Tibial artery (tissue), 4 donors: ENCODE results near the gene CIB2.

Source experiments
- DNase-seq, 2 donors: peaks; one replicate each; pipeline ENCODE4 v3.0.0-alpha.2; 2019
- H3K27ac ChIP-seq, 2 donors: fragments of 200-600 bp; sonication (generic) in 1 of 2; 1 replicate in 1 of 2; 2 replicates in 1 of 2; pipeline ENCODE4 v1.5.1; 2018 to 2019; ENCODE audit warnings: mild to moderate bottlenecking in 1 of 2
- H3K27me3 ChIP-seq, 2 donors: fragments of 200-600 bp; sonication (generic) in 1 of 2; one replicate each; pipeline versions ENCODE4 v1.5.1 to v1.6.0; 2016 to 2019
- H3K36me3 ChIP-seq, 3 donors: fragments of 200-600 bp; sonication (generic) in 2 of 3; one replicate each; pipeline ENCODE4 v1.5.1; 2016 to 2019; ENCODE audit warnings: mild to moderate bottlenecking in 2 of 3
- H3K4me1 ChIP-seq, 4 donors: fragments of 200-600 bp; sonication (generic) in 2 of 4; 1 replicate in 3 of 4; 2 replicates in 1 of 4; pipeline ENCODE4 v1.5.1; 2016 to 2019
- H3K4me3 ChIP-seq, 2 donors: fragments of 200-600 bp; sonication (generic) in 1 of 2; 1 replicate in 1 of 2; 2 replicates in 1 of 2; pipeline ENCODE4 v1.5.1; 2018 to 2019; ENCODE audit warnings: mild to moderate bottlenecking in 2 of 2
- H3K9me3 ChIP-seq, 3 donors: fragments of 200-600 bp; sonication (generic) in 1 of 3; one replicate each; pipeline ENCODE4 v1.5.1; 2016 to 2019
- intact Hi-C: fragments of 100-400 bp; cut with DNase I; formaldehyde crosslinking; loops from one replicate; pipeline ENCODE4 v1.15.0; 2023; ENCODE audit warnings: low total_unique reads
- TF ChIP-seq, protein P1 (sequence below), 2 experiments: fragments of 200-600 bp in 1 of 2; fragments of 450-650 bp in 1 of 2; IDR thresholded peaks; one replicate each; pipeline ENCODE4 v1.5.1; 2017 to 2019; ENCODE audit warnings: antibody characterized with exemption in 2 of 2, mild to moderate bottlenecking in 1 of 2, moderate library complexity in 1 of 2

Gene CIB2

DNA sequence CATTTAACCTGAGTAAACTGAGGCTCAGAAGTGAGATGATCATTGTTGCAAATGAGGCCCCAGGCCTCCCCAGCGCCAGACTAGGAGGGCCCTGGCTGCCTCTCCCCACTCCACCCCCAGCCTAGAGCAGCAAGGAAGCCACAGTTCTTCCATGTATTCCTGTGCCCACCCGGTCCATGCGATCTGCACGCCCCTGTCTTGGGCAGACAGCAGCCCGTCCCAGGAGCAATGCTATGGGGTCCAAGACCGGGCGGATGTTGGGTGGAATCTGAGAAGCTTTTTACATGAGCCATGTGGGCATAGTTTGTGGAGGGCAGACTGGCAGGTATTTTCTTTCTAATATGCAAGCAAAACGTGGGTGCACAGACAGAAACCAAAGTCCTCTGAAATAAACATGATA is 23.8 kb downstream of the CIB2 start:
- TF ChIP-seq, protein P1, sequence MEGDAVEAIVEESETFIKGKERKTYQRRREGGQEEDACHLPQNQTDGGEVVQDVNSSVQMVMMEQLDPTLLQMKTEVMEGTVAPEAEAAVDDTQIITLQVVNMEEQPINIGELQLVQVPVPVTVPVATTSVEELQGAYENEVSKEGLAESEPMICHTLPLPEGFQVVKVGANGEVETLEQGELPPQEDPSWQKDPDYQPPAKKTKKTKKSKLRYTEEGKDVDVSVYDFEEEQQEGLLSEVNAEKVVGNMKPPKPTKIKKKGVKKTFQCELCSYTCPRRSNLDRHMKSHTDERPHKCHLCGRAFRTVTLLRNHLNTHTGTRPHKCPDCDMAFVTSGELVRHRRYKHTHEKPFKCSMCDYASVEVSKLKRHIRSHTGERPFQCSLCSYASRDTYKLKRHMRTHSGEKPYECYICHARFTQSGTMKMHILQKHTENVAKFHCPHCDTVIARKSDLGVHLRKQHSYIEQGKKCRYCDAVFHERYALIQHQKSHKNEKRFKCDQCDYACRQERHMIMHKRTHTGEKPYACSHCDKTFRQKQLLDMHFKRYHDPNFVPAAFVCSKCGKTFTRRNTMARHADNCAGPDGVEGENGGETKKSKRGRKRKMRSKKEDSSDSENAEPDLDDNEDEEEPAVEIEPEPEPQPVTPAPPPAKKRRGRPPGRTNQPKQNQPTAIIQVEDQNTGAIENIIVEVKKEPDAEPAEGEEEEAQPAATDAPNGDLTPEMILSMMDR (IDR thresholded peaks at IDR 0.05) = no peak
- Histone ChIP-seq H3K27me3 (no peaks in the 10 kb centered on the region), H3K9me3 (no peaks in the 10 kb centered on the region), H3K27ac (no peak overlapping the region), H3K36me3 (no peaks in the 10 kb centered on the region), H3K4me3 (no peak overlapping the region), H3K4me1 (no peaks in the 10 kb centered on the region)
- intact Hi-C loops = no loop called here
- no peak for DNase-seq

GRCh38 chr15:78105476-78106241 is 25.6 kb downstream of the CIB2 start:
- no peak overlapping the region for H3K27ac ChIP-seq
- intact Hi-C loops = no loop called here
- H3K27me3 ChIP-seq = no peaks in the 10 kb centered on the region
- TF ChIP-seq, protein P1 (IDR thresholded peaks at IDR 0.05) = no peak
- H3K36me3 ChIP-seq = no peaks in the 10 kb centered on the region
- H3K4me1 ChIP-seq = no peaks in the 10 kb centered on the region
- no peak for DNase-seq
- no peak overlapping the region for H3K4me3 ChIP-seq
- no peaks in the 10 kb centered on the region for H3K9me3 ChIP-seq

GRCh38 chr15:78104566-78105475 is 26.4 kb downstream of the CIB2 start:
- Histone ChIP-seq H3K9me3 (no peaks in the 10 kb centered on the region), H3K27me3 (no peaks in the 10 kb centered on the region), H3K36me3 (no peaks in the 10 kb centered on the region), H3K4me3 (no peak overlapping the region), H3K27ac (no peak overlapping the region), H3K4me1 (no peaks in the 10 kb centered on the region)
- TF ChIP-seq, protein P1 (IDR thresholded peaks at IDR 0.05) = no peak
- intact Hi-C loops = no loop called here
- no peak for DNase-seq

- DNase-seq = no peak
- H3K27me3 ChIP-seq = no peaks in the 10 kb centered on the region
- no peaks in the 10 kb centered on the region for H3K9me3 ChIP-seq
- intact Hi-C loops = no loop called here
- no peaks in the 10 kb centered on the region for H3K36me3 ChIP-seq
- H3K27ac ChIP-seq = no peak overlapping the region
- no peaks in the 10 kb centered on the region for H3K4me1 ChIP-seq
- TF ChIP-seq, protein P1 (IDR thresholded peaks at IDR 0.05) = no peak
- no peak overlapping the region for H3K4me3 ChIP-seq
Measured at GRCh38 chr15:78104119-78104479, 27.1 kb downstream of the CIB2 start.

DNA sequence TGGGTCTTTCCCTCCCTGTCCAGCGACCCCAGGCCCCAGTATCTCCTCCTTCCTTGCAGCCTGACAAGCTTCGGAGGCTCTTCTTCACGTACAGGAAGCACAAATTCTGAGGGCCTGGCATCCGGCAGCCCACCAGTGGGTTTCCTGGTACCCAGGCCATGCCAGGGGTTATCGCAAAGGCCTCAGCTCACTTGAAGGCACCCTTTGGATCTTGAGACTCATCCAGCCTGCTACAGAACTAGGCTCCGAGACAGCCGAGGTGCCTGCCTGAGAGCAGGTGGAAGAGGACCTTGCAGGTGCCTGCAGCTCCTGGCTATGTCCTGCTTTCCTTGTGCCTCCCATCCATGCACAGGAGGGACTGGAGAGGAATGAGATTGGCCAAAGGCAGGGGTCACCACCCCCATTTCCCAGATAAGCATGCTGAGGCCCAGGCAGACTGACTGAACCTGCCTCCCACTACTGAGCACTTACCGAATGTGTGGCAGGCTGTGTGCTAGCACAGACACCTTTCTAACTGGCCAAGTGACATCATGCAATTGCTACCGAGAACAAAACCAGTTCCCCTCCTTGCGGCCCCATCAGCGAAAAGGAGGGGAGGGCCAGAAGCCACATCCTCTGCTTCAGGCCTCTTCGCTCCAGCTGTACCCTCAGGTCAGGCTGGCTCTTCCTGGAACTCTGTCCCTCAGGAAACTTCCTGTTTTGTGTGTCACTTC is 27.7 kb downstream of the CIB2 start:
- TF ChIP-seq, protein P1 (IDR thresholded peaks at IDR 0.05) = no peak
- no peak for DNase-seq
- no peak overlapping the region for H3K27ac ChIP-seq
- intact Hi-C loops = no loop called here
- no peaks in the 10 kb centered on the region for H3K9me3 ChIP-seq
- no peaks in the 10 kb centered on the region for H3K4me1 ChIP-seq
- no peak overlapping the region for H3K4me3 ChIP-seq
- H3K36me3 ChIP-seq = no peaks in the 10 kb centered on the region
- H3K27me3 ChIP-seq = no peaks in the 10 kb centered on the region
